ENCODE measurements around the gene SULT1A2.

DNA sequence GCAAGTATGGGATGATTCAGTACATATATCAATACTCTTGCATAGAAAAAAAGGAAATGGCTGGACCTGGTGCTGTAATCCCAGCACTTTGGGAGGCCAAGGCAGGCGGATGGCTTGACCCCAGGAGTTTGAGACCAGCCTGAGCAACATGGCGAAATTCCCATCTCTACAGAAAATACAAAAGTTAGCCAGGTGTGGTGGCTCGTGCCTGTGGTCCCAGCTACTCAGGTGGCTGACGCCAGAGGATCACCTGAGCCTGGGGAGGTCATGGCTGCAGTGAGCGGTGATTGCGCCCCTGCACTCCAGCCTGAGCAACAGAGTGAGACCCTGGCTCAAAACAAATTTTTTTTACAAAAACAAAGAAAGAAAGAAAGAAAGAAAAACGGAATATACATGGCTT is 50.2 kb downstream of the SULT1A2 start:
- TF ChIP-seq, protein P1, sequence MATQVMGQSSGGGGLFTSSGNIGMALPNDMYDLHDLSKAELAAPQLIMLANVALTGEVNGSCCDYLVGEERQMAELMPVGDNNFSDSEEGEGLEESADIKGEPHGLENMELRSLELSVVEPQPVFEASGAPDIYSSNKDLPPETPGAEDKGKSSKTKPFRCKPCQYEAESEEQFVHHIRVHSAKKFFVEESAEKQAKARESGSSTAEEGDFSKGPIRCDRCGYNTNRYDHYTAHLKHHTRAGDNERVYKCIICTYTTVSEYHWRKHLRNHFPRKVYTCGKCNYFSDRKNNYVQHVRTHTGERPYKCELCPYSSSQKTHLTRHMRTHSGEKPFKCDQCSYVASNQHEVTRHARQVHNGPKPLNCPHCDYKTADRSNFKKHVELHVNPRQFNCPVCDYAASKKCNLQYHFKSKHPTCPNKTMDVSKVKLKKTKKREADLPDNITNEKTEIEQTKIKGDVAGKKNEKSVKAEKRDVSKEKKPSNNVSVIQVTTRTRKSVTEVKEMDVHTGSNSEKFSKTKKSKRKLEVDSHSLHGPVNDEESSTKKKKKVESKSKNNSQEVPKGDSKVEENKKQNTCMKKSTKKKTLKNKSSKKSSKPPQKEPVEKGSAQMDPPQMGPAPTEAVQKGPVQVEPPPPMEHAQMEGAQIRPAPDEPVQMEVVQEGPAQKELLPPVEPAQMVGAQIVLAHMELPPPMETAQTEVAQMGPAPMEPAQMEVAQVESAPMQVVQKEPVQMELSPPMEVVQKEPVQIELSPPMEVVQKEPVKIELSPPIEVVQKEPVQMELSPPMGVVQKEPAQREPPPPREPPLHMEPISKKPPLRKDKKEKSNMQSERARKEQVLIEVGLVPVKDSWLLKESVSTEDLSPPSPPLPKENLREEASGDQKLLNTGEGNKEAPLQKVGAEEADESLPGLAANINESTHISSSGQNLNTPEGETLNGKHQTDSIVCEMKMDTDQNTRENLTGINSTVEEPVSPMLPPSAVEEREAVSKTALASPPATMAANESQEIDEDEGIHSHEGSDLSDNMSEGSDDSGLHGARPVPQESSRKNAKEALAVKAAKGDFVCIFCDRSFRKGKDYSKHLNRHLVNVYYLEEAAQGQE (IDR thresholded peaks at IDR 0.05; ENCODE audit: insufficient read depth in 1 of 2, low read depth in 2 of 2, low read length in 2 of 2), result no peak
- no peak for TF ChIP-seq TAF1 (IDR thresholded peaks at IDR 0.05; ENCODE audit: borderline replicate concordance, insufficient read depth, low read length)
- TF ChIP-seq POLR2AphosphoS5 (IDR thresholded peaks at IDR 0.05; ENCODE audit: low read depth, low read length), result no peak

Data from PFSK-1 (cell line).